ENCODE results near the gene CLEC4C.

CLEC4C gene

GRCh38 chr12:7719946-7720730, 27.0 kb downstream of the CLEC4C start:
- DNase-seq, result no peak

- DNase-seq, result no peak
Measured at GRCh38 chr12:7716381-7716780, 30.8 kb downstream of the CLEC4C start.

GRCh38 chr12:7712841-7713442, 34.2 kb downstream of the CLEC4C start:
- no peak for DNase-seq

- DNase-seq, result no peak
Measured at GRCh38 chr12:7711133-7711532, 36.0 kb downstream of the CLEC4C start, which contains the start of gene DPPA3. Gene DPPA3 (plus strand): TSS chr12:7711433. CDS start chr12:7711571, 138 bp downstream.

DNA sequence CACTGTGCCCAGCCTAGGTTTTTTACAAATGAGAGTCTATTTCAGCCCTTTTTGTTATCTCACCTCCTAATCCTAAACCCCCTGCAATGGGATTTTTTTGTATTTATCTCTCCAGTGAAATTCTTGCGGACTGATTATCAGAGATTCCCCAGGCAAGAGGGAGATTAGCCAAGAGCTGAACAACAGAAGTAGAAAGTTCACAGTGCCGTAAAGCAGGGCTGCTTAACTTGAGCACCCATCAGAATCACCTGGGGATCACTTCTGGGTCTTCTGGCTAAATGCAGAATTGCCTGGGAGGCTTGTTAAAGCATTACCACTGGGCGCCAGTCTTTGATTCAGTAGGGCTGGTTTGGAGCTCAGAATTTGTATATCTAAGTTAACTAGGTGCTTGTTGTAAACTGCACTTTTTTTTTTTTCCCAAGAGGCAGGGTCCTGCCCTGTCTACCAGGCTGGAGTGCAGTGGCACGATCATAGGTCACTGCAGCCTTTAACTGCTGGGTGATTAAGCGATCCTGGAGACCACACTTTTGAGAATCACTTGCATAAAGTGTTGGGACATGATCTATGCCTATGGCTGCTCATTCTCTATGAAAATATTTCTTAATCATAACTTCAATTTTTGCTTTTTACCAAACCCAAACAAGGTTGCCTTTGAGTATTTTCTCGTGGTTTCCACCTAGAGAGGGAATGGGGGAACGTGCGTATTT, 37.1 kb downstream of the CLEC4C start:
- DNase-seq, result no peak

DNA sequence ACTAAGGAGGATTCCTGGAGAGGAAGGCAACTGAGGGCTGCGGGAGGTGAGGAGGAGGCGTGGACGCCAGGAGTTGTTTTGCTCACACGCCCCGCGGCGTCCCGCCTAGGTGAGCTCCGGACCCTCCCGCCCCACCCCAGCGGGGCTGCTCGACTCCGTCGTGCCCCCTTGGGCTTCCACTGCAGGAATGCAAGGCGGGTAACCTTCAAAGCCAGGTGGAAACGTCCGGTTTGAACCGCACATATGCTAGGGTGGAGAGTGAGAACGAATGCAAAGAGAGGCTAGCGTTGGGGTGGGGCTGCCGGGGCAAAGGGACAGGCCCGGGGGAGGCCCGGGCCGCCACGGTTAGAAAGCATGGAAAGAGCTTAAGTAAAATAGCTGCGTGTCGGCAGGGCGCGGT, 41.3 kb downstream of the CLEC4C start:
- no peak for DNase-seq

GRCh38 chr12:7695566-7696197, 51.5 kb downstream of the CLEC4C start, which contains the start of gene GDF3:
Gene GDF3 (minus strand): TSS chr12:7695775. CDS start chr12:7695728, 47 bp downstream.
- no peak for DNase-seq

DNA sequence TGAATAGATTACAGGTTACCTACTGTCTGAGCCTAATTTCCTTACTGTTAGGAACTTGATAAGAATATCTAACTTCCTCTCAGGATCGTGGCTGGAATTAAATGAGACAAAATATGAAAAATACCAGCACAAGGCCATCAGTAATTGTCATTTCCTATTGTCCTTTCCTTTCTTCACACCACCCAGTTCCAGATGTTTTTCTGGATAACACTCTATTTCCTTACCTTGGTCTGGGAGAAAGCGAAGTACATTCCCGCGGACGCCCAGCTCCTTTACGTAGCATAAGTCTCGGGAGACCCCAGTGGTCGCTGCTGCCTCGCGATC, 52.0 kb downstream of the CLEC4C start:
- no peak for DNase-seq

GRCh38 chr12:7694556-7695236, 52.5 kb downstream of the CLEC4C start:
- no peak for DNase-seq

GRCh38 chr12:7693793-7694192, 53.4 kb downstream of the CLEC4C start:
- DNase-seq, result no peak

DNA sequence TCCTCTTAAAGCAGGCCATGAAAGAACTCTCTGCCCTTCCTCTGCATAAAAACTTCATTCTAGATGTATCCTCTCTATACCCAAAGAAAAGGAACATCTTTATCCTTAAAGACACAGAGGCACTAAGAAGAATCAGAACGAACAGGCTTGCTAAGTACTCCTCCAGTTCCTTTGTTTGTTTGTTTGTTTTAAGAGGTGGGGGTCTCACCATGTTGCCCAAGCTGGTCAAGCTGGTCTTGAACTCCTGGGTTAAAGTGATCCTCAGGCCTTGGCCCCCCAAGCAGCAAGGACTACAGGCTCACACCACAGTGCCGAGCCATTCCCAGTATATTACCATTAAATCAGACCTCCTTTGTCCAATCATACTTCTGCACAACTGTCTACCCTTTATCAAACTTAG, 65.6 kb downstream of the CLEC4C start:
- DNase-seq, result no peak

Measured in NCI-H146 (cell line).